IPS-18c (cell line): Measurements from ENCODE around the gene FABP7.

Source experiments
- H3K4me3 ChIP-seq: 2 replicates; pipeline ENCODE4 v1.7.0; 2013; ENCODE audit warnings: low read depth, mild to moderate bottlenecking, low read length, moderate library complexity; ENCODE audit not compliant: insufficient read depth
- H3K9me3 ChIP-seq: one replicate; pipeline ENCODE4 v1.6.1; 2013; ENCODE audit warnings: mild to moderate bottlenecking, low read length, moderate library complexity; ENCODE audit not compliant: control insufficient read depth, insufficient read depth

Gene FABP7

GRCh38 chr6:122808121-122808885 lies 28.8 kb downstream of the FABP7 start:
- no peak overlapping the region for H3K4me3 ChIP-seq
- H3K9me3 ChIP-seq: no peaks in the 10 kb centered on the region

GRCh38 chr6:122809001-122809400 lies 29.5 kb downstream of the FABP7 start:
- no peak overlapping the region for H3K4me3 ChIP-seq
- no peaks in the 10 kb centered on the region for H3K9me3 ChIP-seq

- no peak overlapping the region for H3K4me3 ChIP-seq
- H3K9me3 ChIP-seq: no peaks in the 10 kb centered on the region
These were observed 30.2 kb downstream of the FABP7 start for GRCh38 chr6:122809691-122810090.

- H3K9me3 ChIP-seq: no peaks in the 10 kb centered on the region
These were observed 30.7 kb downstream of the FABP7 start for GRCh38 chr6:122810189-122810588.

GRCh38 chr6:122817358-122817757 lies 37.8 kb downstream of the FABP7 start:
- no peaks in the 10 kb centered on the region for H3K9me3 ChIP-seq
- H3K4me3 ChIP-seq: no peak overlapping the region

More at GRCh38 chr6:122810189-122810588, 30.7 kb downstream of the FABP7 start:
- H3K4me3 ChIP-seq: no peak overlapping the region

- H3K4me3 ChIP-seq: no peak overlapping the region
- H3K9me3 ChIP-seq: no peaks in the 10 kb centered on the region
These were observed 38.2 kb downstream of the FABP7 start for GRCh38 chr6:122817766-122818165.

GRCh38 chr6:122818866-122819265 lies 39.4 kb downstream of the FABP7 start:
- Histone ChIP-seq H3K9me3 (no peaks in the 10 kb centered on the region), H3K4me3 (no peak overlapping the region)

GRCh38 chr6:122821095-122821494 lies 41.6 kb downstream of the FABP7 start:
- Histone ChIP-seq H3K9me3 (no peaks in the 10 kb centered on the region), H3K4me3 (no peak overlapping the region)

- Histone ChIP-seq H3K9me3 (no peaks in the 10 kb centered on the region), H3K4me3 (no peak overlapping the region)
These were observed 45.6 kb downstream of the FABP7 start for GRCh38 chr6:122825163-122825562.

- Histone ChIP-seq H3K9me3 (no peaks in the 10 kb centered on the region), H3K4me3 (no peak overlapping the region)
These were observed 49.9 kb downstream of the FABP7 start for GRCh38 chr6:122829456-122829855.

GRCh38 chr6:122831511-122831910 lies 52.0 kb downstream of the FABP7 start:
- Histone ChIP-seq H3K9me3 (no peaks in the 10 kb centered on the region), H3K4me3 (no peak overlapping the region)

GRCh38 chr6:122832459-122832858 lies 52.9 kb downstream of the FABP7 start:
- Histone ChIP-seq H3K9me3 (no peaks in the 10 kb centered on the region), H3K4me3 (no peak overlapping the region)

- Histone ChIP-seq H3K9me3 (no peaks in the 10 kb centered on the region), H3K4me3 (no peak overlapping the region)
These were observed 53.5 kb downstream of the FABP7 start for GRCh38 chr6:122833021-122833491.
